Neural cell (in vitro differentiated cells): ENCODE data around the gene LRRC8D. TPM values are rescaled to one million over a fixed set of nuclear protein-coding genes. Genes with fewer than 3 reads are reported as not detected.

Experiments used
- H2AFZ ChIP-seq: fragments of 200-600, 300-800 bp; sonication (generic), shearing (Covaris generic); 2 replicates; pipeline ENCODE4 v1.6.0; 2014; ENCODE audit warnings: low read depth, mild to moderate bottlenecking, antibody characterized with exemption, low read length, moderate library complexity
- H3F3A ChIP-seq: fragments of 200-600 bp; shearing (Covaris generic); 2 replicates; pipeline ENCODE4 v1.6.1; 2016; ENCODE audit warnings: mild to moderate bottlenecking, moderate library complexity, mixed read lengths, antibody characterized with exemption, low read length; ENCODE audit not compliant: insufficient read depth, poor library complexity, severe bottlenecking
- H3K27ac ChIP-seq: fragments of 200-600, 300-800 bp; sonication (generic), shearing (Covaris generic); 2 replicates; pipeline ENCODE4 v1.5.1; 2014; ENCODE audit warnings: mild to moderate bottlenecking, low read length, moderate library complexity
- H3K27me3 ChIP-seq: fragments of 300-800, 200-600 bp; sonication (generic), shearing (Covaris generic); 2 replicates; pipeline ENCODE4 v1.6.0; 2014; ENCODE audit warnings: mild to moderate bottlenecking, low read depth, low read length, moderate library complexity; ENCODE audit not compliant: insufficient read depth
- H3K36me3 ChIP-seq: fragments of 300-800, 200-600 bp; sonication (generic), shearing (Covaris generic); 2 replicates; pipeline ENCODE4 v1.5.1; 2014; ENCODE audit warnings: mild to moderate bottlenecking, antibody characterized with exemption, low read length, moderate library complexity; ENCODE audit not compliant: insufficient read depth
- H3K4me2 ChIP-seq: fragments of 300-800, 200-600 bp; sonication (generic), shearing (Covaris generic); 2 replicates; pipeline ENCODE4 v1.6.0; 2014; ENCODE audit warnings: mild to moderate bottlenecking, low read length
- H3K4me3 ChIP-seq: fragments of 300-800, 200-600 bp; sonication (generic), shearing (Covaris generic); 2 replicates; pipeline ENCODE4 v1.5.1; 2014; ENCODE audit warnings: mild to moderate bottlenecking, low read length, moderate library complexity
- H3K79me2 ChIP-seq: fragments of 200-600 bp; shearing (Covaris generic); replicated peaks from 2 replicates; pipeline ENCODE4 v1.6.0; 2014; ENCODE audit warnings: mild to moderate bottlenecking, low read length, moderate library complexity; ENCODE audit not compliant: insufficient read depth
- H3K9ac ChIP-seq: fragments of 300-800, 200-600 bp; sonication (generic), shearing (Covaris generic); 2 replicates; pipeline ENCODE4 v1.6.1; 2016; ENCODE audit warnings: mild to moderate bottlenecking, low read length, mixed read lengths
- H3K9me2 ChIP-seq: fragments of 200-600 bp; shearing (Covaris generic); 2 replicates; pipeline ENCODE4 v1.6.1; 2016; ENCODE audit warnings: mild to moderate bottlenecking, low read length, mixed read lengths; ENCODE audit not compliant: insufficient read depth
- H3K9me3 ChIP-seq: fragments of 200-600, 300-800 bp; sonication (generic), shearing (Covaris generic); 2 replicates; pipeline ENCODE4 v1.6.1; 2016; ENCODE audit warnings: mild to moderate bottlenecking, mixed run types, low read length, moderate library complexity, mixed read lengths
- H4K20me1 ChIP-seq: fragments of 200-600 bp; shearing (Covaris generic); 2 replicates; pipeline ENCODE4 v1.6.1; 2016; ENCODE audit warnings: mild to moderate bottlenecking, mixed run types; ENCODE audit not compliant: insufficient read depth
- EP300 ChIP-seq: fragments of 450-650 bp; conservative IDR thresholded peaks from 2 replicates; pipeline ENCODE4 v1.6.1; 2014; ENCODE audit warnings: antibody characterized with exemption, mild to moderate bottlenecking, moderate library complexity; ENCODE audit not compliant: poor library complexity, severe bottlenecking
- EZH2 ChIP-seq: fragments of 200-600, 300-800 bp; shearing (Covaris generic), sonication (generic); IDR thresholded peaks from 2 replicates; pipeline ENCODE4 v1.6.1; 2014; ENCODE audit warnings: antibody characterized with exemption, low read length, borderline replicate concordance, mild to moderate bottlenecking; ENCODE audit not compliant: insufficient read depth, poor library complexity, severe bottlenecking
- MXI1 ChIP-seq: fragments of 450-650 bp; conservative IDR thresholded peaks from 2 replicates; pipeline ENCODE4 v1.6.1; 2014; ENCODE audit warnings: antibody characterized with exemption, mild to moderate bottlenecking; ENCODE audit not compliant: poor library complexity, severe bottlenecking
- POLR2AphosphoS5 ChIP-seq: IDR thresholded peaks from 2 replicates; pipeline ENCODE4 v1.6.1; 2012
- RAD21 ChIP-seq: fragments of 450-650 bp; conservative IDR thresholded peaks from 2 replicates; pipeline ENCODE4 v1.6.1; 2014; ENCODE audit warnings: antibody characterized with exemption, mild to moderate bottlenecking, moderate library complexity
- SMC3 ChIP-seq: fragments of 450-650 bp; conservative IDR thresholded peaks from 2 replicates; pipeline ENCODE4 v1.6.1; 2014; ENCODE audit warnings: antibody characterized with exemption, mild to moderate bottlenecking, moderate library complexity; ENCODE audit not compliant: poor library complexity
- TAF1 ChIP-seq: IDR thresholded peaks from 2 replicates; pipeline ENCODE4 v1.6.1; 2012; ENCODE audit warnings: low read depth
- polyA plus RNA-seq: library from polyadenylated mRNA; depleted of rRNA; stranded (reverse); fragments of >200 nt; gene quantifications from 2 replicates; pipeline ENCODE4 v1.2.3, GENCODE V29; 2014
- TF ChIP-seq, protein P1 (sequence below): IDR thresholded peaks from 2 replicates; pipeline ENCODE4 v1.6.1; 2012; ENCODE audit warnings: borderline replicate concordance
- TF ChIP-seq, protein P2 (sequence below): fragments of 450-650 bp; IDR thresholded peaks from 2 replicates; pipeline ENCODE4 v1.5.1; 2014; ENCODE audit warnings: antibody characterized with exemption, mild to moderate bottlenecking, moderate library complexity; ENCODE audit not compliant: poor library complexity, severe bottlenecking

The LRRC8D gene
- polyA plus RNA-seq, 1 donor from 2014 or later, result 43.7 TPM

DNA sequence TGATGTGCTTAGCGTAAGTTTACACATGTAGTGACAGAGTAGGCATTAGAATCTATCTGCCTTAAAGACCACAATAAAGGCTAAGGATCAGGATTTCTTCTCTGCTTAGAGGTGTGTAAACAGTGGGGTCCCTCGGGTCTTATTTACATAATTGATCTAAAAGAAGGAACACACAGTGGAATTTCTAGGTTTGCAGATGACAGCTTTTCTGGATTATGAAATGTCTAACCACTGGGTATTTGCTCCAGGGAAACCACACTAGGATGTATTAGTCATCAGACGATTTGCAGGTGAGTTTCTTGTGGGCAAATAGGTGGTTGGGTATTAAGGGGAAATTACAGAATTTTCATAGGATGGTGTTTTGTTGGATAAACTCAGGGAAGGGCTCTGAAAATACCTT is 5.8 kb downstream of the LRRC8D start:
- no peak overlapping the region for H3K4me3 ChIP-seq
- no peaks in the 10 kb centered on the region for H3K9me3 ChIP-seq
- no peaks in the 10 kb centered on the region for H3K36me3 ChIP-seq
- H2AFZ ChIP-seq, result no peak overlapping the region
- no peaks in the 10 kb centered on the region for H3K27me3 ChIP-seq
- no peak overlapping the region for H3K27ac ChIP-seq
- peaks cover 77% of the 10 kb centered on the region for H3K79me2 ChIP-seq
- H4K20me1 ChIP-seq, result no peaks in the 10 kb centered on the region
- H3F3A ChIP-seq, result no peaks in the 10 kb centered on the region
- H3K9me2 ChIP-seq, result no peaks in the 10 kb centered on the region
- no peak overlapping the region for H3K9ac ChIP-seq
- no peak overlapping the region for H3K4me2 ChIP-seq
- TF ChIP-seq RAD21, result no peak
- TF ChIP-seq EZH2, result no peak
- TF ChIP-seq MXI1, result no peak
- TF ChIP-seq, protein P1, sequence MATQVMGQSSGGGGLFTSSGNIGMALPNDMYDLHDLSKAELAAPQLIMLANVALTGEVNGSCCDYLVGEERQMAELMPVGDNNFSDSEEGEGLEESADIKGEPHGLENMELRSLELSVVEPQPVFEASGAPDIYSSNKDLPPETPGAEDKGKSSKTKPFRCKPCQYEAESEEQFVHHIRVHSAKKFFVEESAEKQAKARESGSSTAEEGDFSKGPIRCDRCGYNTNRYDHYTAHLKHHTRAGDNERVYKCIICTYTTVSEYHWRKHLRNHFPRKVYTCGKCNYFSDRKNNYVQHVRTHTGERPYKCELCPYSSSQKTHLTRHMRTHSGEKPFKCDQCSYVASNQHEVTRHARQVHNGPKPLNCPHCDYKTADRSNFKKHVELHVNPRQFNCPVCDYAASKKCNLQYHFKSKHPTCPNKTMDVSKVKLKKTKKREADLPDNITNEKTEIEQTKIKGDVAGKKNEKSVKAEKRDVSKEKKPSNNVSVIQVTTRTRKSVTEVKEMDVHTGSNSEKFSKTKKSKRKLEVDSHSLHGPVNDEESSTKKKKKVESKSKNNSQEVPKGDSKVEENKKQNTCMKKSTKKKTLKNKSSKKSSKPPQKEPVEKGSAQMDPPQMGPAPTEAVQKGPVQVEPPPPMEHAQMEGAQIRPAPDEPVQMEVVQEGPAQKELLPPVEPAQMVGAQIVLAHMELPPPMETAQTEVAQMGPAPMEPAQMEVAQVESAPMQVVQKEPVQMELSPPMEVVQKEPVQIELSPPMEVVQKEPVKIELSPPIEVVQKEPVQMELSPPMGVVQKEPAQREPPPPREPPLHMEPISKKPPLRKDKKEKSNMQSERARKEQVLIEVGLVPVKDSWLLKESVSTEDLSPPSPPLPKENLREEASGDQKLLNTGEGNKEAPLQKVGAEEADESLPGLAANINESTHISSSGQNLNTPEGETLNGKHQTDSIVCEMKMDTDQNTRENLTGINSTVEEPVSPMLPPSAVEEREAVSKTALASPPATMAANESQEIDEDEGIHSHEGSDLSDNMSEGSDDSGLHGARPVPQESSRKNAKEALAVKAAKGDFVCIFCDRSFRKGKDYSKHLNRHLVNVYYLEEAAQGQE, result no peak
- no peak for TF ChIP-seq EP300
- TF ChIP-seq POLR2AphosphoS5, result no peak
- TF ChIP-seq, protein P2, sequence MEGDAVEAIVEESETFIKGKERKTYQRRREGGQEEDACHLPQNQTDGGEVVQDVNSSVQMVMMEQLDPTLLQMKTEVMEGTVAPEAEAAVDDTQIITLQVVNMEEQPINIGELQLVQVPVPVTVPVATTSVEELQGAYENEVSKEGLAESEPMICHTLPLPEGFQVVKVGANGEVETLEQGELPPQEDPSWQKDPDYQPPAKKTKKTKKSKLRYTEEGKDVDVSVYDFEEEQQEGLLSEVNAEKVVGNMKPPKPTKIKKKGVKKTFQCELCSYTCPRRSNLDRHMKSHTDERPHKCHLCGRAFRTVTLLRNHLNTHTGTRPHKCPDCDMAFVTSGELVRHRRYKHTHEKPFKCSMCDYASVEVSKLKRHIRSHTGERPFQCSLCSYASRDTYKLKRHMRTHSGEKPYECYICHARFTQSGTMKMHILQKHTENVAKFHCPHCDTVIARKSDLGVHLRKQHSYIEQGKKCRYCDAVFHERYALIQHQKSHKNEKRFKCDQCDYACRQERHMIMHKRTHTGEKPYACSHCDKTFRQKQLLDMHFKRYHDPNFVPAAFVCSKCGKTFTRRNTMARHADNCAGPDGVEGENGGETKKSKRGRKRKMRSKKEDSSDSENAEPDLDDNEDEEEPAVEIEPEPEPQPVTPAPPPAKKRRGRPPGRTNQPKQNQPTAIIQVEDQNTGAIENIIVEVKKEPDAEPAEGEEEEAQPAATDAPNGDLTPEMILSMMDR, result no peak
- TF ChIP-seq TAF1, result no peak
- no peak for TF ChIP-seq SMC3

DNA sequence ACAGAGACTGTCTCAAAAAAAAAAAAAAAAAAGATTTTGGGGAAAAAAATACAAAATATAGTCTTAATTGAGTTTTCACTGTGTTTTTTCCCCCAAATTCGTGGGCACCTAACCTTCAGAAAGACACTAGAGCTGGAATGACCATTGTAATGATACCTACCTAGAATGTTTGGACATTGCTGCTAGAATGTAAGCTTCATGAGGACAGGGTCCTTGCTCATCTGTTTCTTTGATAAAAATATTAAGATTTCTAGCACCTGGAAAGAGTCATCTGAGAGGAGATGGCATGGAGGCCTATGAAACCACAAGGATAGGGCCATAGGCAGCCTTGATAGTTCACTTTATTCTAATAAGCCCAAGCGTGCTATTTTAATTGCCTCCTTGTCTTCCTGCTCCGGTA is 6.5 kb downstream of the LRRC8D start:
- Histone ChIP-seq H3K4me3 (no peak overlapping the region), H2AFZ (no peak overlapping the region), H3K4me2 (no peak overlapping the region), H3K36me3 (no peaks in the 10 kb centered on the region), H3K9me3 (no peaks in the 10 kb centered on the region), H4K20me1 (no peaks in the 10 kb centered on the region), H3K27me3 (no peaks in the 10 kb centered on the region), H3F3A (no peaks in the 10 kb centered on the region), H3K27ac (no peak overlapping the region), H3K79me2 (peaks cover 71% of the 10 kb centered on the region), H3K9ac (no peak overlapping the region), H3K9me2 (no peaks in the 10 kb centered on the region)
- TF ChIP-seq RAD21 (no peak), EP300 (no peak), MXI1 (no peak), SMC3 (no peak), TAF1 (no peak), EZH2 (no peak), POLR2AphosphoS5 (no peak)
- TF ChIP-seq, protein P1, result no peak
- TF ChIP-seq, protein P2, result no peak
